Rectal smooth muscle tissue (tissue), 1 donor: ENCODE measurements around the gene KLF7.
A peak's percentile ranks its signal among the peaks of the same experiment; 100 is the strongest.

ENCODE experiments used
- H3K27ac ChIP-seq: one replicate; pipeline ENCODE4 v1.7.0; 2013; ENCODE audit warnings: low read depth, low read length, inconsistent platforms
- H3K27me3 ChIP-seq: one replicate; pipeline ENCODE4 v1.7.0; 2013; ENCODE audit warnings: low read length; ENCODE audit not compliant: control insufficient read depth, insufficient read depth
- H3K36me3 ChIP-seq: one replicate; pipeline ENCODE4 v1.7.0; 2013; ENCODE audit warnings: low read length; ENCODE audit not compliant: control insufficient read depth, insufficient read depth
- H3K4me1 ChIP-seq: one replicate; pipeline ENCODE4 v1.7.0; 2013; ENCODE audit warnings: low read length; ENCODE audit not compliant: control insufficient read depth, insufficient read depth
- H3K4me3 ChIP-seq: one replicate; pipeline ENCODE4 v1.7.0; 2013; ENCODE audit warnings: low read length
- H3K9ac ChIP-seq: one replicate; pipeline ENCODE4 v1.7.0; 2013; ENCODE audit warnings: low read length

KLF7 gene

GRCh38 chr2:207184768-207185167 is 19.0 kb upstream of the KLF7 start:
- no peak overlapping the region for H3K27ac ChIP-seq
- no peaks in the 10 kb centered on the region for H3K4me1 ChIP-seq
- no peaks in the 10 kb centered on the region for H3K27me3 ChIP-seq
- H3K9ac ChIP-seq, result no peak overlapping the region
- no peaks in the 10 kb centered on the region for H3K36me3 ChIP-seq
- H3K4me3 ChIP-seq, result no peak overlapping the region

- Histone ChIP-seq H3K36me3 (no peaks in the 10 kb centered on the region), H3K4me1 (no peaks in the 10 kb centered on the region), H3K27me3 (no peaks in the 10 kb centered on the region), H3K4me3 (no peak overlapping the region), H3K9ac (no peak overlapping the region), H3K27ac (no peak overlapping the region)
These were observed 18.6 kb upstream of the KLF7 start for GRCh38 chr2:207184348-207184747.

GRCh38 chr2:207183506-207183905 is 17.8 kb upstream of the KLF7 start:
- Histone ChIP-seq H3K9ac (no peak overlapping the region), H3K27me3 (no peaks in the 10 kb centered on the region), H3K36me3 (no peaks in the 10 kb centered on the region), H3K27ac (no peak overlapping the region), H3K4me1 (no peaks in the 10 kb centered on the region), H3K4me3 (no peak overlapping the region)

- Histone ChIP-seq H3K9ac (no peak overlapping the region), H3K27me3 (no peaks in the 10 kb centered on the region), H3K4me1 (no peaks in the 10 kb centered on the region), H3K36me3 (no peaks in the 10 kb centered on the region), H3K27ac (no peak overlapping the region), H3K4me3 (no peak overlapping the region)
These were observed 17.2 kb upstream of the KLF7 start for GRCh38 chr2:207182911-207183310.

- Histone ChIP-seq H3K27ac (no peak overlapping the region), H3K9ac (no peak overlapping the region), H3K4me1 (no peaks in the 10 kb centered on the region), H3K27me3 (no peaks in the 10 kb centered on the region), H3K36me3 (no peaks in the 10 kb centered on the region), H3K4me3 (no peak overlapping the region)
These were observed 16.0 kb upstream of the KLF7 start for GRCh38 chr2:207181526-207182274.

- no peaks in the 10 kb centered on the region for H3K4me1 ChIP-seq
- H3K9ac ChIP-seq, result no peak overlapping the region
- H3K27me3 ChIP-seq, result no peaks in the 10 kb centered on the region
- H3K4me3 ChIP-seq, result no peak overlapping the region
- H3K36me3 ChIP-seq, result no peaks in the 10 kb centered on the region
- no peak overlapping the region for H3K27ac ChIP-seq
These were observed 15.0 kb upstream of the KLF7 start for GRCh38 chr2:207180741-207181140.

GRCh38 chr2:207176247-207176646 is 10.5 kb upstream of the KLF7 start:
- H3K4me3 ChIP-seq, result no peak overlapping the region
- H3K36me3 ChIP-seq, result no peaks in the 10 kb centered on the region
- no peak overlapping the region for H3K9ac ChIP-seq
- H3K27me3 ChIP-seq, result no peaks in the 10 kb centered on the region
- no peak overlapping the region for H3K27ac ChIP-seq
- H3K4me1 ChIP-seq, result no peaks in the 10 kb centered on the region

- no peak overlapping the region for H3K4me3 ChIP-seq
- H3K27ac ChIP-seq, result no peak overlapping the region
- H3K27me3 ChIP-seq, result no peaks in the 10 kb centered on the region
- H3K9ac ChIP-seq, result no peak overlapping the region
- H3K36me3 ChIP-seq, result no peaks in the 10 kb centered on the region
- no peaks in the 10 kb centered on the region for H3K4me1 ChIP-seq
These were observed 7.9 kb upstream of the KLF7 start for GRCh38 chr2:207173641-207174040.

- H3K27me3 ChIP-seq, result no peaks in the 10 kb centered on the region
- H3K9ac ChIP-seq, result peak overlapping the region; percentile 35
- H3K4me1 ChIP-seq, result peaks cover 7% of the 10 kb centered on the region
- H3K27ac ChIP-seq, result peak overlapping the region; percentile 100
- H3K4me3 ChIP-seq, result peak overlapping the region; percentile 78
- H3K36me3 ChIP-seq, result no peaks in the 10 kb centered on the region
These were observed 1.6 kb upstream of the KLF7 start for GRCh38 chr2:207167099-207167923.

- H3K27me3 ChIP-seq, result no peaks in the 10 kb centered on the region
- peaks cover 14% of the 10 kb centered on the region for H3K4me1 ChIP-seq
- peak overlapping the region; percentile 78 for H3K4me3 ChIP-seq
- no peaks in the 10 kb centered on the region for H3K36me3 ChIP-seq
- H3K9ac ChIP-seq, result peak overlapping the region; percentile 99
- H3K27ac ChIP-seq, result peak overlapping the region; percentile 100
These were observed 776 bp upstream of the KLF7 start for GRCh38 chr2:207166349-207167098.

- Histone ChIP-seq H3K9ac (peak overlapping the region; percentile 99), H3K36me3 (no peaks in the 10 kb centered on the region)
These were observed 246 bp upstream of the KLF7 start for GRCh38 chr2:207166039-207166348.

GRCh38 chr2:207164006-207164831 is 1.5 kb downstream of the KLF7 start:
- H3K4me3 ChIP-seq, result peak overlapping the region; percentile 93
- H3K9ac ChIP-seq, result peak overlapping the region; percentile 56
- no peaks in the 10 kb centered on the region for H3K36me3 ChIP-seq
- H3K4me1 ChIP-seq, result peaks cover 32% of the 10 kb centered on the region
- no peaks in the 10 kb centered on the region for H3K27me3 ChIP-seq
- H3K27ac ChIP-seq, result peak overlapping the region; percentile 94

More at GRCh38 chr2:207166039-207166348, 246 bp upstream of the KLF7 start:
- H3K4me3 ChIP-seq, result peak overlapping the region; percentile 93
- H3K27me3 ChIP-seq, result no peaks in the 10 kb centered on the region
- H3K4me1 ChIP-seq, result peaks cover 19% of the 10 kb centered on the region
- peak overlapping the region; percentile 100 for H3K27ac ChIP-seq
